Non-pigmented ciliary epithelial cell (primary cell): ENCODE measurements around the gene DRD3.

Source experiments
- DNase-seq: peaks from one replicate; pipeline ENCODE4 v3.0.0-alpha.2; 2010; ENCODE audit warnings: low read depth

Gene DRD3

GRCh38 chr3:114120211-114120610 lies 58.6 kb downstream of the DRD3 start:
- DNase-seq, result no peak

GRCh38 chr3:114119776-114120175 lies 59.1 kb downstream of the DRD3 start:
- no peak for DNase-seq

GRCh38 chr3:114115143-114115542 lies 63.7 kb downstream of the DRD3 start:
- no peak for DNase-seq

GRCh38 chr3:114114719-114115118 lies 64.1 kb downstream of the DRD3 start:
- DNase-seq, result no peak

GRCh38 chr3:114112696-114113095 lies 66.2 kb downstream of the DRD3 start:
- no peak for DNase-seq

- no peak for DNase-seq
Measured at GRCh38 chr3:114111060-114111770, 67.6 kb downstream of the DRD3 start.

GRCh38 chr3:114110439-114110838 lies 68.4 kb downstream of the DRD3 start:
- no peak for DNase-seq

GRCh38 chr3:114108137-114108536 lies 70.7 kb downstream of the DRD3 start:
- DNase-seq, result no peak

GRCh38 chr3:114104414-114104813 lies 74.4 kb downstream of the DRD3 start:
- no peak for DNase-seq

- DNase-seq, result no peak
Measured at GRCh38 chr3:114103858-114104257, 75.0 kb downstream of the DRD3 start.

- no peak for DNase-seq
Measured at GRCh38 chr3:114103181-114103580, 75.7 kb downstream of the DRD3 start.

- no peak for DNase-seq
Measured at GRCh38 chr3:114101101-114101500, 77.8 kb downstream of the DRD3 start.

- DNase-seq, result no peak
Measured at GRCh38 chr3:114095796-114096195, 83.1 kb downstream of the DRD3 start.

- DNase-seq, result peak; percentile 70
Measured at GRCh38 chr3:114093596-114093995, 85.3 kb downstream of the DRD3 start.

GRCh38 chr3:114093016-114093380 lies 85.9 kb downstream of the DRD3 start:
- DNase-seq, result no peak

- DNase-seq, result no peak
Measured at GRCh38 chr3:114092151-114093015, 86.5 kb downstream of the DRD3 start.

GRCh38 chr3:114089675-114090074 lies 89.2 kb downstream of the DRD3 start:
- no peak for DNase-seq

GRCh38 chr3:114086356-114086755 lies 92.5 kb downstream of the DRD3 start:
- DNase-seq, result no peak

GRCh38 chr3:114083112-114083511 lies 95.7 kb downstream of the DRD3 start:
- DNase-seq, result no peak

GRCh38 chr3:114081037-114081436 lies 97.8 kb downstream of the DRD3 start:
- DNase-seq, result no peak

GRCh38 chr3:114080201-114080600 lies 98.7 kb downstream of the DRD3 start:
- no peak for DNase-seq

GRCh38 chr3:114079761-114080160 lies 99.1 kb downstream of the DRD3 start:
- no peak for DNase-seq

GRCh38 chr3:114078126-114078525 lies 100.7 kb downstream of the DRD3 start:
- DNase-seq, result no peak
